GM12891 (cell line): ENCODE data around the gene SLC22A13.
"Not testable (repeated sequence)": the region's sequence is repeated elsewhere in the genome, so short reads cannot be mapped to it uniquely, and the experiment has no call there.

Source experiments
- DNase-seq: peaks from one replicate; pipeline ENCODE4 v3.0.0; 2011; ENCODE audit warnings: low spot score; ENCODE audit not compliant: insufficient read length
- FAIRE-seq: peaks from 2 replicates; lab custom pipeline; 2011; peaks lifted over from hg19 to GRCh38; lab: Jason Lieb, UNC
- PAX5 ChIP-seq: IDR thresholded peaks from 2 replicates; pipeline ENCODE4 v1.6.1; 2011; ENCODE audit warnings: low read length, moderate library complexity, mild to moderate bottlenecking; ENCODE audit not compliant: insufficient read depth, severe bottlenecking
- POLR2A ChIP-seq: IDR thresholded peaks from 2 replicates; pipeline ENCODE4 v1.6.1; 2011; ENCODE audit warnings: low read depth, low read length, control low read depth
- POLR2AphosphoS5 ChIP-seq: IDR thresholded peaks from 2 replicates; pipeline ENCODE4 v1.6.1; 2011; ENCODE audit warnings: low read depth, low read length, control low read depth
- POU2F2 ChIP-seq: IDR thresholded peaks from 2 replicates; pipeline ENCODE4 v1.6.1; 2011; ENCODE audit warnings: low read depth, mild to moderate bottlenecking, control low read depth, low read length, moderate library complexity
- SPI1 ChIP-seq: IDR thresholded peaks from 2 replicates; pipeline ENCODE4 v1.6.1; 2011; ENCODE audit warnings: low read depth, low read length, control low read depth
- TAF1 ChIP-seq: IDR thresholded peaks from 2 replicates; pipeline ENCODE4 v1.6.1; 2011; ENCODE audit warnings: low read depth, low read length, control low read depth

Gene SLC22A13

DNA sequence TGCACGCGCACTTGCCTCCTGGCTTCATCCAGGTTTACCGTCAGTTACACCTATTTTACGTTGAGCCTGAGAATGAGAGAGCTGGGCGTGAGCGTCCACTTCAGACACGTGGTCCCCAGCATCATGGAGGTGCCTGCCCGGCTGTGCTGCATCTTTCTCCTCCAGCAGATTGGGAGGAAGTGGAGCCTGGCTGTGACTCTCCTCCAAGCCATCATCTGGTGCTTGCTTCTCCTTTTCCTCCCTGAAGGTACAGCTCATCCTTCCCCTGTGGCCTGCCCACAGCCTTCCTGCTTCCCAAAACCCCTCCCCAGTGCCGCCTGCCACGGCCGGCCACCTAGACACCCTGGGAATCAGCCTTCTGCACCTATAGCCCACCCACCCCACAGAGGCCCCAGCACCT lies 48.1 kb downstream of the SLC22A13 start:
- FAIRE-seq: no peak
- no peak for DNase-seq
- TF ChIP-seq PAX5 (no peak), POLR2A (no peak), POLR2AphosphoS5 (no peak), SPI1 (no peak), POU2F2 (no peak), TAF1 (no peak)

DNA sequence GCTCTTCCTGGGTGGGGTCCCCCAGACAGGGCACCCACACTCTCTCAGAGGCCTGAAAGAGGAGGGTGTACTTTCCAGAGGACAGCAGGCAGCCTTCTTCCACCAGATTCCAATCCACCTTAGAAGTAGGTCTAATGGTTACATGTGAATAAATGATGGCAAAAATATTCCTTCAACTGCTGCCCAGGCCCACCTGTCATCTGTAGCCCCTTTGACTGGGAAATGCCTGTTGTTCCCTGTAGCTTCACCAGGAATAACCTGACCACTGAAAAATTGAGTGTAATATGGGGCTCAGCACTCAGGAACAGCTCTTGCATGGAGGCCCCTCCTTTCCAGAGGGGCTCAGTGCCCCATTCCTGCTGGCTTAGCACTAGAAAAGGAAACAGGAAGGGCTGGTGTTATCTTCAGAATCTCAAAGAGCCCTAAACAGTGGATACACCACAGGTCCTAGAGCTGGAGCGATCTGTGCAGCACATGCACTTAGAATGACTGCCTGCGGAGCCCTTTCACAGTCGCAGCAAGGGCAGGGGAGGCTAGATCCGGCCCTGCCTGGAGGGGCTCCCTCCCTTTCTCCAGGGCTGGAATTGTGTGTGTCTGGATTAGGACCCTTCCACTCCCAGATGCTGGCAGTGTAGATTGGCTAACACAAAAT lies 48.6 kb downstream of the SLC22A13 start:
- TF ChIP-seq PAX5 (no peak), TAF1 (no peak), POLR2AphosphoS5 (no peak), SPI1 (no peak), POLR2A (no peak), POU2F2 (no peak)
- no peak for DNase-seq
- FAIRE-seq: no peak

DNA sequence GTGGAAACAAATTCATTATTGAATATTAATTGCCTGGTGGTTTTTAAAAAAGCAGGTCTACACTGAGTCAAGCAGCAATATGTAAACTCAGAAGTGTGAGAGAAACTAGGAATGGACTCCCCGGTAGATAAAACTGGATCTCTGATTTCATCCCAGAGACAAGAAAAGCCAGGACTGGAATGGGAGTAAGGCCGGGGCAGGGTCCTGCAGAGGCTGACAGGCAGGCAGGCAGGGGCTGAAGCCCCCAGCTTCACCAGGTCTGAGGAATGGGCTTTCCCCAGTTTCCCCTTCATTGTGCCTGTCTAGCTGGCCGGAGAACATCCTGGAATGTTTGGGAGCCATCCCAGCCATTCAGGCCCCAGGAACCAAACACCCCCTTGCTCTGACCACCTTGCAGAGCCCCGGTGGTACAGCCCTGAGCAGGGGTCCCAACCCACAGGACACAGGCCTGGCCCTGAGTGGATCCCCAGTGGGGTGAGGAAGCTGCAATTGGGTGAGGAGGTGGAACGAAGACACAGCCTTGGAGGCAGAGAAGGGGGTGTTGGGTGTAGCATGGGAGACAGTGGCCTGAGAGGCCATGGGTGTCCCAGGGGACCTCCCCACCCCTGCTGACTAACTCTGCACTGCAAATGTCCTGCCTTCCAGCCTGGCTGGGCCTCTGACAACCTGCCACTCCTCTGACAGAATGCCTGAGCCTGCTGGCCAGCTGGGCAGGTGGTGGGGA lies 49.3 kb downstream of the SLC22A13 start:
- TF ChIP-seq PAX5 (no peak), POU2F2 (no peak), POLR2AphosphoS5 (no peak), POLR2A (no peak), SPI1 (no peak), TAF1 (no peak)
- DNase-seq: no peak
- FAIRE-seq: no peak

DNA sequence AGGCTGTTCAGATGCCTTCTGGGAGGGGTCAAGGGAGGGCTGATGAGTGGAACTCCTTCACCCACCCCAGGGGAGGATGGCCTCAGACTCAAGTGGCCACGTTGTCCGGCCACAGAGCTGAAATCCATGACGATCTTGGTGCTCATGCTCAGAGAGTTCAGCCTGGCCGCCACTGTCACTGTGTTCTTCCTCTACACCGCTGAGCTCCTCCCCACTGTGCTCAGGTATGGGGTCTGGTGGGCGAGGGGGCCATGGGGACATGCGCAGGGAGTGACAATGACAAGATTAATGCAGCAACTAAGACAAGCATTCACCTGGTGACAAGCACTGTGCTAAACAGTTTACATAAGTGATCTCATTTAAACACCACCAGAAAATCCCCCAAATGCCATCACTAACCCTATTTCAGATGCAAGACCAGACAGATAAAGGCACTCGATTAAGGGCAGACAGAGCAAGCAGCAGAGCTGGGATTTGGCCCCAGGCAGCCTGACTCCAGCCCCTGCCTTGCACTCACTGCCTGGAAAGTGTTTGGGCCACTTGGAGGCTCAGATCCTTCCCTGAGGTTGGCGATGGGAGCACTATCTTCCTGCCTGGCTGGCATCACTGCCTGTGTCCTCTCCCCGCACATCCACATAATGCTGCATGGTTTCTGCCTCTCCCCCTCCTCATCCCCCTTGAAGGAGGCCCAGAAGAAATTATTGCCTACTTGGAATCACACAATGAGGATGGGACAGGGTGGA lies 50.0 kb downstream of the SLC22A13 start:
- FAIRE-seq: no peak
- DNase-seq: no peak
- TF ChIP-seq POLR2AphosphoS5 (no peak), SPI1 (no peak)

DNA sequence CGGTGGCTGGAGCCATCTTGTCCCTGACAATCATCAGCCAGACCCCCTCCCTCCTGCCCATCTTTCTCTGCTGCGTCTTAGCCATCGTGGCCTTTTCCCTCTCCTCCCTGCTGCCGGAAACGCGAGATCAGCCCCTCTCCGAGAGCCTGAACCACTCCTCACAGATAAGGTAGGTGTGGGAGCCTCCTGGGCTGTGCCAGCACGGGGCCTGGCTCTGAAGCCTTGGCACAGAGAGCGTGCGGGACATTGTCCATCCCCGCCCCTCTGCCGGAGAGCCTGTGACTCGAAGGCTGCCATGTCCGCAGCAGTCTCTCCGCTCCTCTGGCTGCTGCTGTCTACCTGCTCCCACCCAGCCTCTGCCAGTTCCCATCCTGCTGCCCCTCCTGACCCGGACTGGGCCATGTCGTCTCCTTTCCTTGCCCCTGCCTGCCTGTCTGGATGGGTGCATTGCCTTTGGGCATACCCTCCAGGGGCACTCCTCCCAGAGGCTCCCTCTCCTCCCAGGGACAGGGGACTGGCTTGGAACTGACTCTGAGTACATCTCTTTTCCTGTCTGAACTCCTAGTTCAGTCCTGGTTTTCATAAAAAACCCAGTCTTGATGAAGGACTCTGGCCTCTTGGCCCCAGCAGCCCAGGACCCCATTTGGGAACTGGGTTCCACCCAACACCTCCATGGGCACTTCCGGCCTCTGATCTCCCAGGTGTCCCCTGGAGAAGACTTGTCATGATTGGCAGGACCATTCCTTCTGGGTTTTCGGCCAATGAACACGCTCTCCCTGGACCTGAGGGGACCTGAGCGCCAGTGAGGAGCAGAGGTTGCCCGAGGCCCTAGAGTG lies 51.0 kb downstream of the SLC22A13 start:
- FAIRE-seq (no peak), DNase-seq (no peak)
- TF ChIP-seq POU2F2 (no peak), PAX5 (no peak), POLR2AphosphoS5 (no peak), SPI1 (no peak), POLR2A (no peak), TAF1 (no peak)

DNA sequence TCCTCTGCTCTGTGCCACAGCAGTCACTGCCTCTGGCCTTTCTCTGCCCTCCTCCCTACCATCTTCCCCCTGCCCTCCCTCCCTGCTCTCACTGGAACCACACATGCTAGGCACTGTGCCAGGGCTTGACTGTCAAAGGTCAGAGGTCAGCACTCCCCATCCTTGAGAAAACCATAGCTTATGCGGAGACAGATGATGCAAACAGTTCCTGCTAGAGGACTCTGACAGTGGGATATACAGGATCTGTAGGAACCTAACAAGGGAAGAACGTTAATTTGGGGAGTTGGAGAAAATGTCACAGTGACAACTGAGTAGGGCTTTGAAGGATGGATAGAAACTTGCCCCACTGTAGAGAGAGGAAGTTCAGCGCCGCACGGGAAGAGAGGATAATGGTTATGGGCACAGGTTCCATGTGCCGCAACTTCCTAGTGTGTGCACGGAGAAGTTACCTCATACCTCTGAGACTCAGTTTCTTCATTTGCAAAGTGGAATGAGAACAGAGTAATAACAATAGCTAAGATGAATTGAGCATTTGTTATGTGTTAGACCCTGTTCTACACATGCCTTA lies 51.7 kb downstream of the SLC22A13 start:
- TF ChIP-seq POLR2AphosphoS5 (no peak), SPI1 (no peak), POU2F2 (no peak), TAF1 (no peak), PAX5 (no peak), POLR2A (no peak)
- DNase-seq (no peak), FAIRE-seq (no peak)

DNA sequence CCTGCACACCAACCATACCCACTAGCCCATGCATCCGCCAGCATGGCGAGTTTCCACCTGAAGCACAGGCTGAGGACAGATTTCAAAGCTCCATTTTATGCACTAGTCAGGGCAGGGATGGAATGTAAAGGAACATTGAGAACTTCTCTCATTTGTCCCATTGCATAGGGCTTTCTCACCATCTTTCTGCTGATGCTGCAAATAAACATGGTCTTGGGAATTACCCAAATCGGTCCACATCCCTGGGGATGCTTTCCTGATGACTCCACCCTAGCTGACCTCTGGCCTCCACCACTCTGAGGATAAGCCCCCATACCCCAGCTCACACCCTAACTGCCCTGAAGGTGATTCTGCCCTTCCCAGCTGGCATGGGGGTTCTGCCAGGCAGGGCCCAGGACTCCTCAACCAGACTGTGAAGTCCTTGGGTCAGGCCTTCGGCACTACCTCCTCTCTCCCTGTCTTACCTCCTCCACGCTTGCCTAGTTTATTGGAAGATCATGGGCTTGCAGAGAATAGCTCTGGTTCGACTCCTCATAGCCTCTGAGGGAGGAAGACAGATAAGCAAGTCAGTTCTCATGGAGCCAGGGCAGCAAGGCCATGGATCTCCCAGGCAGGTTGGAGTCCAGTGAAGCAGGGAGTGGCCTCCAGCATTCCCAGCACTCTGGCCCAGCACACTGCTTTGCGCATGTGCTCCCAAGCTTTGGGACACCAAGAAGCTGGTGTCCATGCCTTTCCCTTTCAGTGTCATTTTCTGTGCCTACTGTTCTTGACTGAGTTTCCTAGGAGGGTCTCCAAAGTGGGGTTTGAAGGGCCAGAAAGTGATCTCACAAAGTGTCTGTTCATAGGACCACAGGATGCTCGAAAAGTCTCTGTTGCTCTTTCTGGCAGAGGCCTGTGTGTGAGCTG lies 53.4 kb downstream of the SLC22A13 start:
- no peak for TF ChIP-seq SPI1
- no peak for TF ChIP-seq TAF1
- TF ChIP-seq POLR2A: no peak
- TF ChIP-seq POLR2AphosphoS5: no peak
- TF ChIP-seq POU2F2: no peak
- no peak for TF ChIP-seq PAX5
- DNase-seq (no peak), FAIRE-seq (no peak)

DNA sequence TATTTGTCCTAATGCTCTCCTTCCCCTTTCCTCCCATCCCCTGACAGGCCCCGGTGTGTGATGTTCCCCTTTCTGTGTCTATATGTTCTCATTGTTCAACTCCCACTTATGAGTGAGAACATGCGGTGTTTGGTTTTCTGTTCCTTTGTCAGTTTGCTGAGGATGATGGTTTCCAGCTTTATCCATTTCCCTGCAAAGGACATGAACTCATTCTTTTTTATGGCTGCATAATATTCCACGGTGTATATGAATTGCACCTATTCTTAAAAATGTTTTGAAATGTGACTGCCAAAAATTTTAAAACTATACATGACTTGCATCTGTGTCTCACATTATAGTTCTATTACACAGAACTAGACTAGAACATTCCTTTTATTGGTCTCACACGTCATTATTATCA lies 55.0 kb downstream of the SLC22A13 start:
- FAIRE-seq, DNase-seq: not testable (repeated sequence)

DNA sequence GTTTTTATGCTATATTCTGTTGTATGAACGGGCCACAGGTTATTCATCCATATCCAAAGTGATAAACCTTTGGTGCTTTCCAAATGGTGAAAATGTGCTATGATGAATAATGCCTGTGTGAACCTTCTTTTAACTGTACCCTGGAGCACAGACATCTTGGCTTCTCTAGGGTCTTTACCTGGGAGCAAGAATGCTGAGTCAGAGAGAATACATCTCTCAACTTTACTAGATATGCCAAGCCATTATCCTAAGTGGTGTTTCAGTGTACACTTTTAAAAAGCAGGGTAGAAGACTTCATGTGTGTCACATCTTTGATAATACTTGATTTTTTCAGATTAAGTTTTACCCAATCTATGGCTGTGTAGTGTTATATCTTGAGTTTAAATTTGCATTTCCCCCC lies 57.4 kb downstream of the SLC22A13 start:
- TF ChIP-seq POLR2AphosphoS5 (no peak), PAX5 (no peak), SPI1 (no peak), POU2F2 (no peak), TAF1 (no peak), POLR2A (no peak)
- no peak for FAIRE-seq
- DNase-seq: no peak
